OCI-LY7 (cell line): ENCODE results near the gene NEU2.
"Not testable (repeated sequence)": the region's sequence is repeated elsewhere in the genome, so short reads cannot be mapped to it uniquely, and the experiment has no call there.

Source experiments
- EZH2phosphoT487 ChIP-seq: fragments of 200-600 bp; sonication (generic); IDR thresholded peaks from 2 replicates; pipeline ENCODE4 v1.6.1; 2018; ENCODE audit warnings: low read depth, borderline replicate concordance, mild to moderate bottlenecking, mixed run types, antibody characterized with exemption, low read length, moderate library complexity, mixed read lengths
- TF ChIP-seq, protein P1 (sequence below): fragments of 200-600 bp; sonication (generic); conservative IDR thresholded peaks from 2 replicates; pipeline ENCODE4 v1.5.1; 2014; ENCODE audit warnings: mild to moderate bottlenecking, antibody characterized with exemption, low read length, moderate library complexity, mixed read lengths

DNA sequence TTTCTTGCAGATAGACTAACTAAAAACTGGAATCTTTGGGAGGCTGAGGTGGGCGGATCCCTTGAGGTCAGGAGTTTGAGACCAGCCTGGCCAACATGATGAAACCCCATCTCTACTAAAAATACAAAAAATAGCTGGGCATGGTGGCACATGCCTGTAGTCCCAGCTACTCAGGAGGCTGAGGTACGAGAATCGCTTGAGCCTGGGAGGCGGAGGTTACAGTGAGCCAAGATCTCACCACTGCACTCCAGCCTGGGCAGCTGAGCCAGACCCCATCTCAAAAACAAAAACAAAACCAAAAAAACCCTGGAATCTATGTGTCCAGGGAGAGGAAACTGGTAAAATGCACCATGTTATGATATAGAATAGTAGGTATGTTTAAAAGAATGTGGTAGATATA is 20.0 kb downstream of the NEU2 start:
- TF ChIP-seq, protein P1, sequence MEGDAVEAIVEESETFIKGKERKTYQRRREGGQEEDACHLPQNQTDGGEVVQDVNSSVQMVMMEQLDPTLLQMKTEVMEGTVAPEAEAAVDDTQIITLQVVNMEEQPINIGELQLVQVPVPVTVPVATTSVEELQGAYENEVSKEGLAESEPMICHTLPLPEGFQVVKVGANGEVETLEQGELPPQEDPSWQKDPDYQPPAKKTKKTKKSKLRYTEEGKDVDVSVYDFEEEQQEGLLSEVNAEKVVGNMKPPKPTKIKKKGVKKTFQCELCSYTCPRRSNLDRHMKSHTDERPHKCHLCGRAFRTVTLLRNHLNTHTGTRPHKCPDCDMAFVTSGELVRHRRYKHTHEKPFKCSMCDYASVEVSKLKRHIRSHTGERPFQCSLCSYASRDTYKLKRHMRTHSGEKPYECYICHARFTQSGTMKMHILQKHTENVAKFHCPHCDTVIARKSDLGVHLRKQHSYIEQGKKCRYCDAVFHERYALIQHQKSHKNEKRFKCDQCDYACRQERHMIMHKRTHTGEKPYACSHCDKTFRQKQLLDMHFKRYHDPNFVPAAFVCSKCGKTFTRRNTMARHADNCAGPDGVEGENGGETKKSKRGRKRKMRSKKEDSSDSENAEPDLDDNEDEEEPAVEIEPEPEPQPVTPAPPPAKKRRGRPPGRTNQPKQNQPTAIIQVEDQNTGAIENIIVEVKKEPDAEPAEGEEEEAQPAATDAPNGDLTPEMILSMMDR: not testable (repeated sequence)
- TF ChIP-seq EZH2phosphoT487: not testable (repeated sequence)
